HG03378 (cell line): Measurements from ENCODE around the gene CIAO2A.
A peak's percentile ranks its signal among the peaks of the same experiment; 100 is the strongest.
"Not testable (repeated sequence)": the region's sequence is repeated elsewhere in the genome, so short reads cannot be mapped to it uniquely, and the experiment has no call there.

Experiments
- ATAC-seq: cut with Tn5 transposase; IDR thresholded peaks from one replicate; pipeline ENCODE4 v1.9.1; 2021; ENCODE audit warnings: mild to moderate bottlenecking, moderate library complexity; ENCODE audit not compliant: unreplicated experiment

CIAO2A gene, protein sequence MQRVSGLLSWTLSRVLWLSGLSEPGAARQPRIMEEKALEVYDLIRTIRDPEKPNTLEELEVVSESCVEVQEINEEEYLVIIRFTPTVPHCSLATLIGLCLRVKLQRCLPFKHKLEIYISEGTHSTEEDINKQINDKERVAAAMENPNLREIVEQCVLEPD

DNA sequence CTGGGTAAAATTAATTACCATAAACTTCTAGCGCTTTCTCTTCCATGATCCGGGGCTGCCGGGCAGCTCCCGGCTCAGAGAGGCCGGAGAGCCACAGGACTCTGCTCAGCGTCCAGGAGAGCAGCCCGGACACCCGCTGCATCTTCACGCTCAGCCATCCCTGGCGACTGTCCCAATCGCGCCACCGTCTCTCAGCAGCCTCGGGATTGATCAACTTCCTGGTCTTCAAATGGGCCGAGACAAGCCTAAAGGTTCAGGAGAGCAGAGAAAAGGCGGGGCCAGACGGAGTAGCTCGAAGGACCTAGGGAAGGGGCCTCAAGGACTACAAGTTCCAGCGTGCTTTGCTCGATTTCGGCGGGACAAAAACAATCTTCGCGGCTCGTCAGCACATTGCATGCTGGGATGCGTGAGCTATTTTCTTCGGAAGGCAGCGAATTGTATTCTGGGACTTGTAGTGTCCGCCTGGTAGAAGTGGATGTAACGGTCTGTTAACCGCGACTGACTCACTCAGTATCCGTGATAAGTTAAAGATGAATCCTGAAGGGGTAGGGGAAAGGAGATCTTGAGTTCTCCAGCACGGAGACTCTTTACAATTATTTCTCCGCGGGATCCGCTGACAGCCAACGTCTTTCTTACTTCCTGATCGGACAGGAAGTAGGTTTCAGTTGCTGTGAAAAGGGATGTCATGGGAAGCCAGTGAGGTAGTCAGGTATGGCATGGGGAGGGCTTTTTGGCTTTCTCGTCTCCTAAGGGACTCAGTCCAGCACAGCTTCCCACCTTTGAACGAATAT, at the start of gene CIAO2A:
TSS of gene CIAO2A (minus strand) at position 212 of the 791 bp plus-strand sequence. CDS start at position 142, 70 bp downstream.
- peak; percentile 63 for ATAC-seq

DNA sequence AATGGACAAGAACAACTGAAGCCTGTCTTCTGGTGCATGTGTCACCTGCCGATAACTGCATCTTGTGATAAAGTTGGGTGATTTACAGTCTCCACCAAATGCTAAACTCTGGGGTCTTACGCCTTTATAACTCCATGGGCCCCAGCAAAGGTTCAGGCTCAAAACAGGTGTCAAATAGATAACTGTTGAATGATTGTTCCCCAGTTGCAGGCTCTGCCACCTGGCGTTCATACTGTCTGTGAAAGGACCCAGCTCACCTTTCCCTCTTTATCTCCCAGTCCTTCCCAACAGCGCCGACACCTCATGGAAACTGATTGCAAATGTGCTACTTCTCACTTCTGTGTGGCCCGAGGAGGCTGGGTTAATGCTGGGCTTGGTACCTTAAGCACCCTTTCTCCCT, 49.6 kb upstream of the CIAO2A start:
- no peak for ATAC-seq

DNA sequence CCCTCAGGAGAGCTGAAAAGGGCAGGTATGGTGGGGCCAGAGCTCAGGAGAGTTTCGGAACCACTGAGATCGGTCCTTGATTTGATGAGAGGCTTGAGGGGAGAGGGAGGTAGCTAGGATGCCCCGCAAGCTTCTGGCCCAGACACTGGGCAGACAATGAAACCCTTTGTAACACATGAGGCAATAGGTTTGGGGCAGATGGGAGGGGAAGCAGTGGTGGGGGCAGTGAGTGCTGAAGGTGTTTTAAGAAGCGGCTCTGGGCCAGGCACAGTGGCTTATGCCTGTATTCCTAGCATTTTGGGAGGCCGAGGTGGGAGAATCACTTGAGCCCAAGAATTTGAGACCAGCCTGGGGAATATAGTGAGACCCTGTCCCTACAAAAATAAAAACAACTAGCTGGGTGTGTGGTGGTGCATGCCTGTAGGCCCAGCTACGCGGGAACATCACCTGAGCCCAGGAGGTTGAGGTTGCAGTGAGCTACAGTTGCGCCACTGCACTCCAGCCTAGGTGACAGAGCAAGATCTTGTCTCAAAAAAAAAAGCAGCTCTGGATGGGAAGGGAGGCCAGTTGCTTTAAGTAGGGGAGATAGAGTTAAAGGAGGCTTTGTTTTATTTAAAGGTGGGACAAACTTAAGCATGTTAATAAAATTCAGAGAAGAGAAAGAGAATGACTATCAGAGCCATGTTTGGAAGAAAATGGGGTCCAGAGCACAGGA, 48.3 kb upstream of the CIAO2A start:
- ATAC-seq = no peak

DNA sequence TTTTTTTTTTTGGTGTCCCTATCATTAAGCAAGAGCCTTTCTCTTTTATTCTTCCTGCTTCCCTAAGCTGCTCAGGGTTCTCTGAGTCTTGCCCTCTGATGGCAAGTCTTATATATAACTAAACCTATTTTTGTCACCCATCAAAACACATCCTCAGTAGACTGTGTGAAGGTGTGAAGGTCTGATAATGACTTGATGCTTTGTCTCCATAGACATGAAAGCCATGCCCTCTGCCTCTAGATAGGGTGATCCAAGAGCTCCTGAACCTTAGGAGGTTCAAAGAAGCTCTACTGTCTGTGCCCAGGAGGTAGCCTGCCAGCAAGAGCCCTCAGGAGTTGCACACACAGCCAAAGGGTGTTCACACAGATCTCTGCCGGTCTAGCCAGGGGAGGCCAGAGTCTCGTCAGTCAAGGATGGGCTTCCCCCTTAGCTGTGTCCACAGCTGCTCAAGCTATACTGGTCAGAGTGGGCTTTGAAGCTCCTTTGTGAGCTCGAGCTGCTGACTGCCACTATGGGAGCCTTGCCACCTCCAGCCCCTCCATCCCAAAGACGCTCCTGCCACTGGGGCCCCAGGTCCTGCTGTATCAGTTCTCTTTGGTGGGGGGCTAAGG, 44.8 kb upstream of the CIAO2A start:
- ATAC-seq = no peak

DNA sequence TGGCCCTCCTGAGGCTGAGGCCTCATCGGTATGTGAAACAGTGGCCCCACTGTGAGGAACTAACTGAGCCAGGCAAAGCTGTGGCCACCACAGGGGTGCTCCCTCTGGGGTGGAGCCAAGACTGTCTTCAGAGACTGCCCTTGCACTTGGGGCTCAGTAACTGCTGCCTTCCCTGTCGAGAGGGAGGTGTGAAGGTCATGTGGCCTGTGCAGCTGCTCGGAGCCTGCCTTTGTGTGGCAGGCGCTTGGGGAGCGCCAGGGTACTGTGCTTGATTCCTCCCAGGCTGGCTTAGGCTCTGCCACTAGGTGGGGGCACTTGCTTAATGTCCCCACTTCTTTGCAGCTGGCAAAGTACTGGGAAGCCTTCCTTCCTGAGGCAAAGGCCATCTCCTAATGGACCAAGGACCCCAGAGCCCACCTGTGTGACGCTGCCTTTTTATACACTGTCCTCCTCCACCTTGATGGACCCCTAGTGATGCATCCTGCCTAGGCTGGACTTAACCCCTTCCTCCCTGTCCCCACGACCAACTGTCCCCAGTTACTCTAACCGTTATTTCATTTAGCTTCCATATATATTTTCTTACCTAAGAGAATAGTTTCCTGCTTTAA, 43.7 kb upstream of the CIAO2A start:
- no peak for ATAC-seq

DNA sequence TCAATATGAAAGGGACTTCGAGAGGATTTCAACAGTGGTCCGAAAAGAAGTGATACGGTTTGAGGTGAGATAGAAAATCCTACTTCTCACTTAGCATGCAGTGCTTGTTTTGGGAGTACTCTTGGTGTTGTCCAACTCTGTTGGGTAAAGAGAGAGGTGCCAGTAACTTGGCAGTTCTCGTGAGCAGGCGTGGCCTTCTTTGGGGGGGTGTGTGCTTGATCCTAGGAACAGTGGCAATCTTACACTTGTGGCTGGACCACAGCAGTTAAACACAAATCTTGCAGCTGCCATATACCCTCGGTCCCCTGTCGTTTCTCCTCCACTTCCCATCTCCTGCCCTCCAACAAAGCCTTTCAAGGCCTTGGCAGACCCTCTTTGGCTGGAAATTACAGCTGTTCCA, 42.7 kb upstream of the CIAO2A start:
- ATAC-seq = no peak

DNA sequence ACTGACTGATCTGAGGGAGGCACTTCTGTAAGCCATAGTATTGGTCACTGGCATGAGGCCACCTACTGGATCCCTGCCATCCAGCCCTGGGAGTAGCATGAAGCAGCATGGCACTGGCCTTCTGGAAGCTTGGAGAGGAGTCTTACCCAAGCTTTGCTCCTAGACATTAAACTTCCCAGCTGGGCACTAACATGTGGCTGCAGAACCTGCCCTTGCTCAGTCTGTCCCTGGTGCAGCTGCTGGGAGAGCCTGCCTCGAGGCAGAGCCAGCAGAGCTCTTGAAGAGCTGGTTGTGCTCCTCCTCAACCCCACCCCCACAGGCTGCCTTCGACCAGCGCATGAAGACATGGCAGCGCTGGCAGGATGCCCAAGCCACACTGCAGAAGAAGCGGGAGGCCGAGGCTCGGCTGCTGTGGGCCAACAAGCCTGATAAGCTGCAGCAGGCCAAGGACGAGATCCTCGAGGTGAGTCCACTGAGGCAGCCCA, 40.7 kb upstream of the CIAO2A start:
- ATAC-seq = no peak

DNA sequence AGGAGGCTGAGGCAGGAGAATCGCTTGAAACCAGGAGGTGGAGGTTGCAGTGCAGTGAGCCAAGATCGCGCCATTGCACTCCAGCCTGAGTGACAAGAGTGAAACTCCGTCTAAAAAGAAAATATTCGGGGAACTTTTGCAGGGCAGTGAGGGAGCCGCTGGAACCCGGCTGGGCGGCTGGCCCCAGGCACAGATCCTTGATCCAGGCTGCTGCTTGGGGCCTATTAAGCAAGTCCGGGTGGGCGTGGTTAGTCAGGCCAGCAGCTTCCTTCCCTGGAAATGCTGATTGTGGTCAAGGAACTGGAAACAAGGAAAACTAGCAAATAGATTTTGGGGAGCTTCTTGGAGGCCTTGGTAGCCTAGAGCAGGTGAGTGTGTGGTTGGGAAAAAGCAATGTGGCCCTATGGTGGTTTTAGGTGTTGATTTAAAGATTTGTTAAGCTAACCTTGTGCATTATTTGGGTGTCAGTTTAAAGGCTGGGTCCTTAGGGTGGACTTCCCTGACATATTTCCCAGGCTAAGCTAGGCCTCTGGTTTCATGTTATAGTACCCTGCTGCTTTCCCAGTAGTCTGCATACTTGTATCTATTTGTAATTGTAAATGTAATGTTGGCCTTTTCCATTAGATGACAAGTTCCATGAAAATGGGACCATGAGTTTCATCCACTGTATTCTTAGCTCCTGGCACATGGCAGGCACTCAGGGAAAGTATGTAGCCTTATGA, 40.1 kb upstream of the CIAO2A start:
- ATAC-seq = no peak

DNA sequence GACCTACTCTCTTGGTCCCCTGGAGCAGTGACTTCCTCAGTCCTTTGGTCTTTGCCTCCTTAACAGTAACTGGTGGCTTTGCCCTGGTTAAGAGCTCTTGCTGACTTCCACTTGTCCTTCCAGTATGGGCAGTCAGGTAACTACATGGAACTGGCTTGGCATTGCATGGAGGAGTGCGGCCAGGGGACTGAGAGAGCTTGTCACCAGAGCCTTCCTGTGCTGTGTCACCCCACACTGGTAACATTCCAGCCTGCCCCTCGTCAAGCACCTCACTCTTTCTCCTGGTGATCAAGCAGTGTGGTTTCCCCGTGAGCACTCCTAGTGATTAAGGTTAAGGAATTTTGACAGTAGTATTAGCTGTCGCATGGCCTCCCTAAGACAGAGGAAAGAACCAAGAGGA, 38.6 kb upstream of the CIAO2A start:
- ATAC-seq = no peak

DNA sequence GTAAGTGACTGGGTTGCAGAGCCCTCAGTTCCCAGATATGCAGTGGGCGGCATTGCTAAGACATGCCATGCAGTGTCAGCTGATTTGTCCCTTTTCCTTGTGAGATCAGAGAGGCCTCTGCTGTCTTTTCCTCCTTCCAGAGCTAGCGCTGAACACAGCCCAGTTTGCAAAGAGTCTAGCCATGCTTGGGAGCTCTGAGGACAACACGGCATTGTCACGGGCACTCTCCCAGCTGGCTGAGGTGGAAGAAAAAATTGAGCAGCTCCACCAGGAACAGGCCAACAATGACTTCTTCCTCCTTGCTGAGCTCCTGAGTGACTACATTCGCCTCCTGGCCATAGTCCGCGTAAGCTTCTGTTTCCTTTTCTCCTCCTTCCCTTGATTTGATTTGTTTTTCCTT, 37.9 kb upstream of the CIAO2A start:
- ATAC-seq = no peak

DNA sequence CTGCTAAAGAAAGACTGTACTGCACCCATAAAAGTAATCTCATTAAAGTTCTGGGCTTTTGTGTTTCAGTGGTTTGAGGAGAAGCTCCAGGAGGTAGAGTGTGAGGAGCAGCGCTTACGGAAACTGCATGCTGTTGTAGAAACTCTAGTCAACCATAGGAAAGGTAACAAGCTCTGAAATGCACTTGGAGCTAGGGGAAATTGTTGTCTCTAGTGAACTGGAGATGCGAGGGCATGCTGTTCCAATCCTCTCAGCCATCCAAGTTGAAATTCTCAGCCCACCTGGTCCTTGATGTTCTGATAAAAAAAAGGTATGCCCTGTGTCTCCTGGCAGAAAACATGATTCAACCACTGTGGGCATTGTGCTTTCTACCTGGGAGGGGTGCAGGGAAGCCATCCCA, 36.5 kb upstream of the CIAO2A start:
- ATAC-seq = no peak

DNA sequence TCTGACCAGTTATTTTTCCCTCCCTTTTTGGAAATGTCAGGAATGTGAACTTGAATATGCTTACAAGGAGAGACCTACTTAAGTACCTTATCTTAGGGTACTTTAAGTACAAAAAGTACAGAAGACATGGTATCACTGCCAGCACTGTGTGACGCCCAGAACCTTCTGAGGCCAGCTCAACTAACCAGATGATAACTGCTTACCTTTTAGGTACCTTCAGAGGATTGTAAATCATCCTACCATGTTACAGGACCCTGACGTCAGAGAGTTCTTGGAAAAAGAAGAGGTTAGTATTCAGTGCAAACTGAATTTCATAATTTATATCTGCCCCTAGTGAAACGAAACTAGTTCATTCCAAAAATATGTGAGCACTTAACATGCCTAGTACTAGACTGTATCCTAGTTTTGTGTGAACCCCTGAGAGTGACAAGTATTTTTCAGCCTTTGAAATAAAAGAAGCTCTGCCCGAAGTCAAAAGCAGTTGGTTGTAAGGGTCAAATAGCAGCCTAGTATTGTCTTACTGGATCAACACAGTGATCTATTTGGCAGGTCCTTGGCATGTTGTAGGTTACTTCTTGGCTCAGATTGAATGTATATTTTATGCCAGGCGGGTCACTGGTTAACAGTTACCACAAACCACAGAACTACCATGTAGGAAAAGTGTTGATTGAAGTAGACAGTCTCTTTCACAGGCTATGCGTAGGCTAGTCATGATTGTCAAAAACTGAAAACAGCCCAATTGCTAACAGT, 34.1 kb upstream of the CIAO2A start:
- no peak for ATAC-seq

DNA sequence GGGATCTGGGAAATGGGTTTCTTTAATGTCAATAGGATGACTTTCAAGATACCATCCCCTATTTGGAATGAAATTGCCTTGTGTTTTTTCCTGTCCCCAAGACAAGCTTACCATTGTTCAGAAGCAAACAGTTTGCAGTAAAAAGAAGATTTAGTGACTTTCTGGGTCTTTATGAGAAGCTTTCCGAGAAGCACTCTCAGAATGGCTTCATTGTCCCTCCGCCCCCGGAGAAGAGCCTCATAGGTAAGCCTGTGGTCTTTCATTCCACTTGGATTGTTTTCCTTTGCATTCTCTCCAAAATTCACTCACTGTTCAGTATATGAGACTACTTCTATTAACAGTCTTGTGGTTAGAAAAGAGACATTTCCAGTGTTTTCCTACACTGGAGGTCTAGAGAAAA, 32.3 kb upstream of the CIAO2A start:
- ATAC-seq = no peak

DNA sequence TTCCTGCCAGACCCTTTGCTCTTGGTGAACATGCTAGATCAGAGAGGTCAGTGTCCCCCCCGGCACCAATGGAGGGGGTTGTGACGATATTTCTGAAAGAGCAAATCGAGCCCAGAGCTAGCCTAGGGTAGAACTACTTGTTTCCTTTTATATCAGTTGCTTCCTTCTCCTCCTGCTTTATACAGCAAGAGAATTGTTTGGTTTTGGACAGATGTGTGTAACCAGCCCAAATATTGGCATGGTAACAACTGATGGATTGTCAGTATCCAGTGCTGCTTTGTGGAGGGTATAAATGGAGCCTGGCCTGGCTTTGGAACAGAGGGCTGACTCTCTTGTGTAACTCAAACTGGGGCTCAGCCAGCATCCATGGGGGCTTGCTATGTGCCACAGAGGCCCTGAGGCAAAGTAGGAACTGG, 29.3 kb upstream of the CIAO2A start:
- no peak for ATAC-seq

DNA sequence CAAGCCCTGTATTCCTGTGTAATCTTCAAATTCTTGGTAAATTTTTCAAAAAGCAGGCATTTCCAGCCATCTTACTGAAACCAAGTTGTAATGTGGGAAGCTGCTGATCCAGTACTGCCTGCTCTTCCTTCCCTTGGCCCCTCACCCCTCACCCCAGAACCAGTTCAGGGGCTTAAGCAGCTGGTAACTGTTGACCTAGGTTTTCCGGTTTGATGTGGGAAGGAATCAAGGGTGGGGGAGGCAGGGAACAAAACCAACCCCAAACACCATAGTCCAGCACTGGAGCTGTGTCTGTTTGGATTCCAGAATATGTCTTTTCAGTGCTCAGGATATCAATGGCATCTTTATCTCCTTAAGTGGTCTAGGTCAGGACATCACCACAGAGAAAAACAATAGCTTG, 28.8 kb upstream of the CIAO2A start:
- no peak for ATAC-seq

DNA sequence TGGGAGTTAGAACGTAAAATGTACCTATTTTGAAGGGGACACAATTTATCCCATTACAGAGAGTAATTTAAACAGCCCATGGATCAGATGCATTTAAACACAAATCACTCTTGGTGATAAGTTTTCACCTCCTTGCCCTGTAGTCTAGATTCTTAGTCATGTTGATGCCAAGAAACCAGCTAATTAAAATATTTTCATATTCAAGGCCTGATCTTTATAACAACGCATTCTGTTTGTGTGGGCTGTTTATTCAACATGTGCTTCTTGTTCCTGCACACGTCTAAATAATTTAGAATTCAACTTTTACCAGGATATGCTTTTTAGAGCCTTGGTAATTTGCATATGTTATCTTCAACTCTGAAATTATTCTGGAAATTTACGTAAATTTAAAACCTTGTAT, 28.0 kb upstream of the CIAO2A start:
- ATAC-seq = no peak

DNA sequence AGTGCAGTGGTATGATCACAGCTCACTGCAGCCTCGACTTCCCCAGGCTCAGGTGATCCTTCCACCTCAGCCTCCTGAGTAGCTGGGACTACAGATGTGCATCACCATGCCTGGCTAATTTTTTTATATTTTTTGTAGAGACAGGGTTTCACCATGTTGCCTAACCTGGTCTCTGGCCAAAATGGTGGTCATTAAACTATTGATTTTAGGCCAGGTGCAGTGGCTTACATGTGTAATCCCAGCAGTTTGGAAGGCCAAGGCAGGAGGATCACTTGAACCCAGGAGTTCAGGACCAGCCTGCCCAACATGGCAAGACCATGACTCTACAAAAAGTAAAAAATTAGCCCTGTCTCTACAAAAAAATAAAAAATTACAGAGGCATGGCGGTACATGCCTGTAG, 26.7 kb upstream of the CIAO2A start:
- ATAC-seq = not testable (repeated sequence)

DNA sequence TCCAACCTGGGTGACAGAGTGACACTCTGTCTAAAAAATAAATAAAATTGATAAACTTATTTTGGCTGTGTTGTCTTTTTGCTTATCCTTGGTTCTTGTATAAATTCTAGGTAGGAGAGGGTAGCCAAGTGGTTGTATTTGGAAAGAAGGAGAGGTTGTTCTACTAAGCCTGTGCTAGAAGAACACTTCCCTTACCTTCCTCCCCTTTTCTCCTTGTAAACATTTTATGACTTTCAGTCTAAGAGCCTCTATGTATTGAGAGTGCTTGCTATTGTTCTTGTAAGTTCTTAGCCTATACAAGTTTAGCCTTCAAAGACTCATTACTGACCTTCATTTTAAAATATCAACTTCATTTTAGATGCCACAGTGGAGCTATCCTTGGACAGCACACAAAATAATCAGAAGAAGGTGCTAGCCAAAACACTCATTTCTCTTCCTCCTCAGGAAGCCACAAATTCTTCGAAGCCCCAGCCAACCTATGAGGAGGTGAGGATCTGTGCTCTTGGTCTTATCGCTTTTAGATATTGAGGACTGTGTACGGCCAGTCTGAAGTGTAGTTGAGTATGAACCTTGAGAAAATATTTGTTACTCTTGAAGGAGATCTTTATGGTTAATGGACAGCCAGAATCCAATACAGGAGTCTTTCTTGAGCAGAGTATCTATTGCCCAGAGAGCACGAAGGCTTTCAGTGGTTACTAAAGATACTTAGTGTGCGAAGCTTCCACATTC, 24.3 kb upstream of the CIAO2A start:
- ATAC-seq = no peak

DNA sequence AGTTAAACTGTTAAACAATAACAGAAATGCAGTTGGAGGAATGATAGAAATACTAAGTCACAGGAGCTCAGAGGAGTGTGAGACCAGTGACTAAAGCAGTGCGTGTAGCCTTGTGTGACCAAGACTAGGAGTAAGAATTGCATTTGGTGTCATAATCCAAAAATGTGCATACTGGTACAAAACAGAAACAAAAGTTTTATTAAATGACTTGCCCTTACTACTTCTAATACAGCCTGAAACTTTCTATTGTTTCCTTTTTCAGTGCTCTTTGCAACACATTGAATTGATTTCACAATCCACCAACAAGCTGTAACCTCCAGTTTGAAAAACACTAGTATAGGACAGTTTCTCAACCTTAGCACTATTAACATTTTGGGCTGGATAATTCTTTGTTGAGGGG, 19.3 kb upstream of the CIAO2A start:
- no peak for ATAC-seq
